GM12892 (cell line): Measurements from ENCODE around the gene ZDHHC5. TPM values are rescaled to one million over a fixed set of nuclear protein-coding genes. Genes with fewer than 3 reads are reported as not detected.

ENCODE experiments used
- DNase-seq: peaks from one replicate; pipeline ENCODE4 v3.0.0; 2011; ENCODE audit not compliant: insufficient read length
- FAIRE-seq: peaks from 2 replicates; lab custom pipeline; 2011; peaks lifted over from hg19 to GRCh38; lab: Jason Lieb, UNC
- POLR2A ChIP-seq: IDR thresholded peaks from 2 replicates; pipeline ENCODE4 v1.6.1; 2011; ENCODE audit warnings: low read depth, low read length, control low read depth
- POLR2AphosphoS5 ChIP-seq: IDR thresholded peaks from 2 replicates; pipeline ENCODE4 v1.6.1; 2011; ENCODE audit warnings: low read depth, low read length, control low read depth
- TAF1 ChIP-seq: IDR thresholded peaks from 2 replicates; pipeline ENCODE4 v1.6.1; 2011; ENCODE audit warnings: low read depth, mild to moderate bottlenecking, control low read depth, low read length, borderline replicate concordance
- polyA plus RNA-seq: library from polyadenylated mRNA; unstranded; fragments of >200 nt; gene quantifications from one replicate; pipeline ENCODE4 v1.2.1, GENCODE V29; 2012; ENCODE audit warnings: missing spikeins, inconsistent platforms; ENCODE audit not compliant: missing spikeins

ZDHHC5 gene, protein sequence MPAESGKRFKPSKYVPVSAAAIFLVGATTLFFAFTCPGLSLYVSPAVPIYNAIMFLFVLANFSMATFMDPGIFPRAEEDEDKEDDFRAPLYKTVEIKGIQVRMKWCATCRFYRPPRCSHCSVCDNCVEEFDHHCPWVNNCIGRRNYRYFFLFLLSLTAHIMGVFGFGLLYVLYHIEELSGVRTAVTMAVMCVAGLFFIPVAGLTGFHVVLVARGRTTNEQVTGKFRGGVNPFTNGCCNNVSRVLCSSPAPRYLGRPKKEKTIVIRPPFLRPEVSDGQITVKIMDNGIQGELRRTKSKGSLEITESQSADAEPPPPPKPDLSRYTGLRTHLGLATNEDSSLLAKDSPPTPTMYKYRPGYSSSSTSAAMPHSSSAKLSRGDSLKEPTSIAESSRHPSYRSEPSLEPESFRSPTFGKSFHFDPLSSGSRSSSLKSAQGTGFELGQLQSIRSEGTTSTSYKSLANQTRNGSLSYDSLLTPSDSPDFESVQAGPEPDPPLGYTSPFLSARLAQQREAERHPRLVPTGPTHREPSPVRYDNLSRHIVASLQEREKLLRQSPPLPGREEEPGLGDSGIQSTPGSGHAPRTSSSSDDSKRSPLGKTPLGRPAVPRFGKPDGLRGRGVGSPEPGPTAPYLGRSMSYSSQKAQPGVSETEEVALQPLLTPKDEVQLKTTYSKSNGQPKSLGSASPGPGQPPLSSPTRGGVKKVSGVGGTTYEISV
- polyA plus RNA-seq, result 23.5 TPM

DNA sequence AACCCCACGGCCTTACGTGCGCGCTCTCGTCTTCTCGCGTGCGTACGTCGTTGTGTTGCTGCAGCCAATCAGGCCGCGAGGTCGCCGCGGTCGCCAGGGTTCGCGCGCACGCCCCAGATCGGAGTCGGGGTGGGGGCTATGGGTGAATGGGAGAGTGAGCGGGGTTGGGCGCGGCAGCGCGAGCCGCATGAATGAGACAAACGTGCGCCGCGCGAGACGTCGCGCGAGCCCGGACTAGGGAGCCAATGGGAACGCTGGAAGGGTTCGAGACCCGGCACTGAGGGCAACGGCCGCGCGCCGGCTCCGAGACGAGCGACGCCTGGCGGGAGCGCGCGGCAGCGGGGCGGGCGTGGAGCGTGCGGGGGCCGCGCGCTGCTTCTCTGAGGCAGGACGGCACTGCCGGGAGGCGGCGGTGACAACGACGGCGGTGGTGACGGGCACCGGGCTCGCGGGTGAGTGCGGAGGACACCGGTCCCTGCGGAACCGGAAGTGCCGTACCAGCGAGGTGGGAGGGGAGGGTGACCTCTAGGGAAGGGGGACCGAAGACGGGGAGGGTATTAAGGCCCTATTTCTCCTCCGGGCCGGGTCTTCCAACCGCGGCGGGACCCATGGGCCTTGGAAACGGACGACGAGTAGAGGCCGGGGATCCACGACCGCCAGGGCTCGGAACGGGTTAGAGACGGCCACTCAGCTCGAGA, at the start of gene ZDHHC5:
TSS of gene ZDHHC5 (plus strand) at position 379 of the 698 bp plus-strand sequence. CDS start 4,977 bp downstream, outside the sequence.
- peak; percentile 99 for FAIRE-seq
- TF ChIP-seq TAF1 (peak; percentile 71; the same call in 1 of the 2 replicates), POLR2A (peak; percentile 95), POLR2AphosphoS5 (peak; percentile 87)
- DNase-seq, result peak; percentile 96

DNA sequence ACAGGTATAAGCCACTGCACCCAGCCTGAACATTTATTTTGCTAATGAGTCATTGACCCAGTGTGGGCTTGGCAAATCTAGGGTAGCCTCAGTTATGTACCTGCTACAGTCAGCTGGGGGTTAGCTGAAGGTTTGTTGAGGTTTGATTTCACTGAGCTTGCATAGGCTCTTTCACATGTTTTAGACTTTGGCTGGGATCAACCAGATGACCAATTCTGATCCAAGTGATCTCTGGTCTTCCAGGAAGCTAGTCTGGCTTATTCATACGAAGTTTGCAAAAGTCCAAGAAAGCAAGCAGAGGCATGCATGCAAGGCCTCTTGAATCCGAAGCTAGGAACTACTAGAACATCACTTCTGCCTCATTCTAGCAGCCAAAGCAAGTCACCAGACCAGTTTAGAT, 49.5 kb upstream of the ZDHHC5 start:
- DNase-seq (no peak), FAIRE-seq (no peak)
- TF ChIP-seq TAF1 (no peak), POLR2AphosphoS5 (no peak), POLR2A (no peak)

DNA sequence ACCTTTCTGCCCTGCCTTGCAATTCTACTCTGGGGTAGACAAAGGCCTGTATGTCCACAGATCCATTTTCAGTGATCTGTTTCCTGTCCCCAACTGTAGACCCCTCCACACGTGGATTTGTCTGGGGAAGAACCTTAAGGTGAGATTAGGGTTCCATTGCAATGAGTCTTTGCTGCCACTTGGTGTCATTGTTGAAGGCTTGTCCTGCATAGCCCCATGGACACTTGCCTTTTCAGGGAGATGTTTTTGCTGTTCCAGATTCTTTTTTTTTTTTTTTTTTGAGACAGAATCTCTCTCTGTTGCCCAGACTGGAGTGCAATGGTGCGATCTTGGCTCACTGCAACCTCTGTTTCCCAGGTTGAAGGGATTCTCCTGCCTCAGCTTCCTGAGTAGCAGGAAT, 48.6 kb upstream of the ZDHHC5 start:
- DNase-seq, result no peak
- no peak for FAIRE-seq
- TF ChIP-seq POLR2AphosphoS5 (no peak), POLR2A (no peak), TAF1 (no peak)

DNA sequence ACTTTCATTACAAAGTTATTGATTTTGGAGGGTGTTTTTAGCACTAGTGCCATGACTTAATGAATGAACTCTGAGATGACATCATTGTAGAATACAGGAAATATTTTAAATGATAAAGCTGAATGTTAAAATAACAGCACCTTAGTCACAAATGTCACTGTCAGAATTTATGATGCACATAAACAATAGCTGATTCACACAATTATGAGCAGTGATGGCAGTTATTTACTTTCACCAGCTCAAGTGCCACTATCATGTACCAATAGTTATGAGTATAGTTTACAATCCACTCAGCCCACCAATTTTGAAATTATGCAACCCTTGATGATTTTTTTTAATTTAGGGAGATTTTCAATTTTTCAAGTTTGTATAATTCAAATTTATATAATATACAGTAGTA, 47.4 kb upstream of the ZDHHC5 start:
- DNase-seq (no peak), FAIRE-seq (no peak)
- TF ChIP-seq TAF1, result no peak
- no peak for TF ChIP-seq POLR2A
- no peak for TF ChIP-seq POLR2AphosphoS5

DNA sequence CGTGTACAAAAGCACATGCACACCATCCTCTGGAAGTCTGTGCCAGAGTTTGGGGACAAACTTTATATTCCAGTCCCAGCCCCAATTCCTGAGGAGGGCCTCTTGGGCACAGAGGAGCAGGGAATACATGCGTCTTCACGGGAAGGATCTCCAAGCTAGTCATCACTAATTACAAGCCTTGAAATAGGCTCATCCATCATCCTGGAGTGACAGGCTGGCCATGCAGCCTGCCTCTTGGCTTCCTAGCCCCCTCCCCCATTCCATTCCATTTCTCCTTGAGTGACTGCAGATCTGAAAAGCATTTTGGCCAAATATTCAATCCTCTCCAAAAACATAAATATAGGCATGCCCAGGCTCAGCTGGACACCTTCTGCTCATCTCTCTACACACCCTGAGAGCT, 45.7 kb upstream of the ZDHHC5 start:
- no peak for DNase-seq
- no peak for TF ChIP-seq POLR2AphosphoS5
- no peak for TF ChIP-seq POLR2A
- no peak for TF ChIP-seq TAF1
- no peak for FAIRE-seq

DNA sequence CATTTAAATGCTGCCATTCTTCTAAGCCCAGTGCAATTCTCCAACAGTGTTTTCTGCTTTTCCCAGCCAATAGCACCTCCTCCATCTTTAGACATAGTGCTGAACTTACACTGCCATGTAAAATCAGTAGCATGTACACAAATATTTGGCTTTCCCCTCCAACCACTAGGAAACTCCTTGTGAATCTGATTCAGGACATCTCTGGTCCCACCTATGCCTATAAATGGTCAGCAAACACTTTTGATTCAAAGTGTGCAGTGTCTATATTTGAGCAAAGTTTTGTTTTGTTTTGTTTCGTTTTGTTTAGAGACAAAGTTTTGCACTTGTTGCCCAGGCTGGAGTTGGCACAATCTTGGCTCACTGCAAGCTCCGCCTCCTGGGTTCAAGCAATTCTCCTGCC, 43.0 kb upstream of the ZDHHC5 start:
- DNase-seq (no peak), FAIRE-seq (no peak)
- TF ChIP-seq POLR2AphosphoS5, result no peak
- TF ChIP-seq POLR2A, result no peak
- no peak for TF ChIP-seq TAF1

DNA sequence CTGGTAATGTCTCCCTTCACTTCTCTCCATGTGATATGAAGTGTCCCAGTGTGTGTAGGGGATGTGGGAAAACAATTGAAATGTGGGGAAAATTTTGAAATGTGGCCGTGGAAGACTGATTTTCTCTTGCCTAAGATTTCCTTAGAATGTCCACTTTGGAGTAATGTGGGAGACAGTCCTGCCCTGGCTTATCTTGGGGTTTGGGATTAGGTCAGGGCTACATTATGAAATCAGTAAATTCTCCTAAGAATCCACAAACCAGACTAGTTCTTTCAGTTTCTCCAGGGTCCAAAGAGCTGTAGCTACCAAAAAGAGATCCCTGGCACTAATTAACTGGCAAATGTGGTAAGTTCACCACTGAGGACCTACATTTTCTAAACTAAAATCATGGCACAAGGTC, 41.0 kb upstream of the ZDHHC5 start:
- TF ChIP-seq TAF1, result no peak
- no peak for TF ChIP-seq POLR2A
- TF ChIP-seq POLR2AphosphoS5, result no peak
- DNase-seq (no peak), FAIRE-seq (no peak)

DNA sequence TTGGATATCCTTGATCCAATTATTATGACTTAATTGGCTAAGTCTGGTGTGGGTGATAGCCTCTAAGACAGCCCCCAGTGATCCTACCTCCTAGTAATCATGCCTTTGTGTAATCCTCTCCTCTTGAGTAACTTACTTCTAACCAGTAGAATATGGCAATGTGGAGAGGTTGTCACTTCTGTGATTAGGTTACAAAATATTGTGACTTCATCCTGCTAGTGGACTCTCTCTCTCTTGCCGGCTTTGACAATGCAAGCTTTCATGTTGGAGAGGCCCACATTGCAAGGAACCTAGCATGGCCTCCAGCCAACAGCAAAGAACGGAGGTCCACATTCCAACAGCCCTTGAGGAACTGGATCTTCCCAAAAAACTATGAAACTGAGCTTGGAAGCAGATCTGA, 37.7 kb upstream of the ZDHHC5 start:
- TF ChIP-seq POLR2A (no peak), POLR2AphosphoS5 (no peak), TAF1 (no peak)
- DNase-seq (no peak), FAIRE-seq (no peak)

DNA sequence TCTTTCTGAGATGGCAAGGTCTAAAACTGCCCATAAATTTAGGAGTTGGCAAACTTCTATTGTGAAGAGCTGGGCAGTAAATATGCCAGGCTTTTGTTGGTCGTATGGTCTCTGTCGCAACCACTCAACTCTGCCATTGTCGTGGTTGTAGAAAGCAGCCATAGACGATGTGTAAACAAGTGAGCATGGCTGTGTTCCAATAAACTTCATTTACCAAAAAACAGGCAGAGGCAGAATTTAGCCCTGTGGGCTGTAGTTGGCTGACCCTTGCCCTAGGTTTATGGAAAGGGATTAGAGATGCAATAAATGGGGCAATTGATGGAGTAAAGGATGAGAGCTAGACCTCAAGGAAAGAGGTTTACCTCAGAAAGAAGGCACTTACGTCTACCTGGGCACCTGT, 35.8 kb upstream of the ZDHHC5 start:
- TF ChIP-seq POLR2AphosphoS5, result no peak
- TF ChIP-seq POLR2A, result no peak
- TF ChIP-seq TAF1, result no peak
- no peak for FAIRE-seq

DNA sequence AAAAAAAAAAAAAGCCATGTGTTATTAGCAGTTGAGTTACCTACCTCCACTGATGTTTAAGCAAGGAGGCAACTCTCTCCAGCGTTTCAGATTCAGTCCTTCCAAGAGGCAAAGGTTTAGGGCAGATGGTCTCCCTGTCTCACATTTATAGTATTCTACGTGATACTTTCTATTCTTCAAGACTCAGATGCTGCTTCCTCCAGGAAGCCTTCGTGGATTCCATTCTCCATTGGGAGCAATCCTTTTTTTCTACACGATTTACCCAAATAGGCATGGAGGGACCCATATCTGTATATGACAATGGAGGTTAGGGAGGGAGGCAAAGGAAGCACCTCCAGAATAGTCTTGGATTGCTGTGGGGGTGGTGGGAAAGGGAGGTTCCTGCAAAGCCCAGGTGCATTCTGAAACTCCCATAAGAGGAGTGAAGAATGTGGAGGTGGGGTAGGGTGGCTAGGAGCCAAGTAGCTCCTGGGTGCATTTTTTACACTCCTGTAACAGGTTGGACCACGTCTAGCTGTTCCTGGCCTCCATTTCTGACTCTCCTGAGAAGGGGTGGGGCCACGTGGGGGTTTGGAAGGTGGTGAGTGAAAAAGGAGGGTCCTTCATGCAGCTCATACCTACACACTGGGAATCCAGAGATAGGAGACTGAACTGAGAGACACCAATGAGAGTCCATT, 34.4 kb upstream of the ZDHHC5 start:
- TF ChIP-seq POLR2A (no peak), TAF1 (no peak), POLR2AphosphoS5 (no peak)
- FAIRE-seq (no peak), DNase-seq (no peak)

More for the DNA sequence above, 35.8 kb upstream of the ZDHHC5 start:
- DNase-seq, result no peak

DNA sequence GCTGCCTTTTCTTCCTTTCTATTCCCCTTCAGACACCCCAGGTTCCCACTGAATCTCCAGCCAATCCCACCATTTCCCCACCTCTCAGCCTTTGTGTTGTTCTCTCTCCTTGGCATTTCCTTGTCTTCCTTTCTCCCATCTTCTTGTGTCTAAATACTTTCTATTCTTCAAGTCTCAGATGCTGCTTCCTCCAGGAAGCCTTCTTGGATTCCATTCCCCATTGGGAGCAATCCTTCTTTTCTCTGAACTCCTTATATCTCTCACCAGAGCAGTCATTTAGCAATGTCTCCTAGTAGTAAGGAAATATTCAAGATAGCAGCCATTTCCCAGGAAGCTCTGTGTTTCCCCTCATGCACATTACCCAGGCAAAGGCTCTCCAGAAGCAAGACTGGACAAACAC, 33.6 kb upstream of the ZDHHC5 start:
- FAIRE-seq (no peak), DNase-seq (no peak)
- no peak for TF ChIP-seq POLR2A
- no peak for TF ChIP-seq TAF1
- no peak for TF ChIP-seq POLR2AphosphoS5
